Measurements from ENCODE around the gene SKP2.

SKP2 gene

GRCh38 chr5:36227046-36227445 lies 75.1 kb downstream of the SKP2 start:
- no peak overlapping the region for H3K4me3 ChIP-seq (ENCODE audit: control insufficient read depth, low read depth, low read length)
- no peak for DNase-seq (ENCODE audit: low read depth)
- no peak for TF ChIP-seq CTCF (IDR thresholded peaks at IDR 0.05; ENCODE audit: control insufficient read depth, insufficient read depth, low read depth, low read length, missing control alignments)

GRCh38 chr5:36228505-36228904 lies 76.6 kb downstream of the SKP2 start:
- H3K4me3 ChIP-seq (ENCODE audit: control insufficient read depth, low read depth, low read length), result no peak overlapping the region
- TF ChIP-seq CTCF (IDR thresholded peaks at IDR 0.05; ENCODE audit: control insufficient read depth, insufficient read depth, low read depth, low read length, missing control alignments), result no peak
- no peak for DNase-seq (ENCODE audit: low read depth)

- DNase-seq (ENCODE audit: low read depth), result no peak
- TF ChIP-seq CTCF (IDR thresholded peaks at IDR 0.05; ENCODE audit: control insufficient read depth, insufficient read depth, low read depth, low read length, missing control alignments), result no peak
- H3K4me3 ChIP-seq (ENCODE audit: control insufficient read depth, low read depth, low read length), result no peak overlapping the region
These were observed 78.4 kb downstream of the SKP2 start for GRCh38 chr5:36230151-36230790.

GRCh38 chr5:36232533-36232932 lies 80.6 kb downstream of the SKP2 start:
- no peak for DNase-seq (ENCODE audit: low read depth)
- H3K4me3 ChIP-seq (ENCODE audit: control insufficient read depth, low read depth, low read length), result no peak overlapping the region
- TF ChIP-seq CTCF (IDR thresholded peaks at IDR 0.05; ENCODE audit: control insufficient read depth, insufficient read depth, low read depth, low read length, missing control alignments), result no peak

All from AG09309 (cell line).